ENCODE results near the gene UTS2R.

UTS2R gene

DNA sequence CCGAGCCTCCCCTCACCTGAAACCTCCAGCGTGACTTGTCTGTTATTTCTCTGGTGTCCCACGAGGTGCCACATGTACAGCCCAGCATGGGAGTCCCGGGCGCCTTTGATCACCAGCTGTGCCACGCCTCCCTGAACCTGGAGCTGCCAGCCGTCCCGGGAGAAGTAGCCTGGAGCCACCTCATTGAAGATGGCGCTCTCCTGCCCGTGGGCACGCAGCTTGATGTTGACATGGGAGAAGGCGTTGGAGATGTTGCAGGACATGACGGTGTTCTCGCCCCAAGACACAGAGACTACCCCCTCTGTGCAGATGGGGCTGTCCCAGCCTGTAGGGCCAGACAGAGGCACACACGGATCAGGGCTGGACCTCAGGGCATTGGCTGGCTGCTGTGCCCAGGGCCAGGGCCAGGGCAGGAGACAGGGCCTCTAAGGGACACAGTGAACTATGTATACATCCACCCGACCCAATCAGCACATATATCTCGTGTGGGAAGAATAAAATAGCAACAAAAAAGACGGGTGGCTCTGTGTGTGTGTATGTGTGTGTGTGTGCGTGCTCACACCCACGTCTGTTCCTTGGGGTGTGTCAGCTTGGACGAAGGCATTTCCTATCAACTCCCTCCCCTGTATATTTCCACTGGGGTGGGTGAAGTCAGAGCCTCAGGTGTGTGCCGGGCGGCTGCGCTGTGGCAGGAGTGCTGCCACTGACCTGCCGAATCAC is 46.8 kb upstream of the UTS2R start:
- TF ChIP-seq CTCF (conservative IDR thresholded peaks at IDR 0.05; ENCODE audit: low read depth, low read length) = no peak
- Histone ChIP-seq H3K9ac (no peak overlapping the region), H4K20me1 (ENCODE audit: insufficient read depth) (no peaks in the 10 kb centered on the region), H3K4me3 (IDR thresholded peaks at IDR 0.05; ENCODE audit: insufficient read depth, low read depth, low read length) (no peak overlapping the region), H3K27me3 (ENCODE audit: insufficient read depth, low read depth) (peaks cover 16% of the 10 kb centered on the region; the same call in 1 of the 2 replicates), H3K79me2 (ENCODE audit: insufficient read depth, low read depth) (no peaks in the 10 kb centered on the region), H3K4me2 (no peak overlapping the region), H3K36me3 (ENCODE audit: insufficient read depth) (no peaks in the 10 kb centered on the region), H2AFZ (ENCODE audit: low read depth) (no peak overlapping the region), H3K27ac (no peak overlapping the region), H3K4me1 (ENCODE audit: low read depth, poor library complexity, severe bottlenecking) (peaks cover 37% of the 10 kb centered on the region)

- H2AFZ ChIP-seq (ENCODE audit: low read depth) = no peak overlapping the region
- no peaks in the 10 kb centered on the region for H4K20me1 ChIP-seq (ENCODE audit: insufficient read depth)
- no peak overlapping the region for H3K9ac ChIP-seq
- no peak overlapping the region for H3K27ac ChIP-seq
- peaks cover 13% of the 10 kb centered on the region; the same call in 1 of the 2 replicates for H3K27me3 ChIP-seq (ENCODE audit: insufficient read depth, low read depth)
- peaks cover 45% of the 10 kb centered on the region for H3K4me1 ChIP-seq (ENCODE audit: low read depth, poor library complexity, severe bottlenecking)
- no peak overlapping the region for H3K4me3 ChIP-seq (IDR thresholded peaks at IDR 0.05; ENCODE audit: insufficient read depth, low read depth, low read length)
- H3K36me3 ChIP-seq (ENCODE audit: insufficient read depth) = no peaks in the 10 kb centered on the region
- TF ChIP-seq CTCF (conservative IDR thresholded peaks at IDR 0.05; ENCODE audit: low read depth, low read length) = no peak
- no peaks in the 10 kb centered on the region for H3K79me2 ChIP-seq (ENCODE audit: insufficient read depth, low read depth)
- H3K4me2 ChIP-seq = no peak overlapping the region
Observed at GRCh38 chr17:82325286-82326180, 46.0 kb upstream of the UTS2R start.

DNA sequence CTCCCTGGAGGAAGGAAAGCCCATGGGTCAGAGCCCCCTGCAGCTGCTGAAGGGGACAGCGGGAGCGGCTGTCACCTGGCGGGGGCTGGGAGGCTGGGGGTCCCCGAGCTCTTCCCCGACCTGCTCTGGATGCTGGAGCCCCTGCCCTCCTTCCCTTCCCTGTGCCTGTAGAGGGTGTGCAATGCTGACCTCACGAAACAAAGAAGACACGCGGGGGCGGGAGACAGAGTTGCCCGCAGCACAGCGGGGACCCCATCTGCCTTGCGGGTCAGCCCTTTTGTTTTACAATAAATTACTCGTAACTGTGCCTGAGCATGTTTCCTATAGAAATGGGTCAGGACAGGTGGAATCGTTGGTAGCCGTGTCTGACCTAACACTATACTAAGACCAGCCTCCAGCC is 44.3 kb upstream of the UTS2R start:
- no peak for TF ChIP-seq CTCF (conservative IDR thresholded peaks at IDR 0.05; ENCODE audit: low read depth, low read length)
- H3K79me2 ChIP-seq (ENCODE audit: insufficient read depth, low read depth) = no peaks in the 10 kb centered on the region
- peaks cover under 1% of the 10 kb centered on the region; the same call in 1 of the 2 replicates for H3K27me3 ChIP-seq (ENCODE audit: insufficient read depth, low read depth)
- no peak overlapping the region for H3K4me2 ChIP-seq
- H3K36me3 ChIP-seq (ENCODE audit: insufficient read depth) = no peaks in the 10 kb centered on the region
- H3K4me1 ChIP-seq (ENCODE audit: low read depth, poor library complexity, severe bottlenecking) = peaks cover 45% of the 10 kb centered on the region
- no peak overlapping the region for H2AFZ ChIP-seq (ENCODE audit: low read depth)
- H4K20me1 ChIP-seq (ENCODE audit: insufficient read depth) = no peaks in the 10 kb centered on the region
- no peak overlapping the region for H3K27ac ChIP-seq
- no peak overlapping the region for H3K4me3 ChIP-seq (IDR thresholded peaks at IDR 0.05; ENCODE audit: insufficient read depth, low read depth, low read length)
- no peak overlapping the region for H3K9ac ChIP-seq

GRCh38 chr17:82327757-82328140 is 43.8 kb upstream of the UTS2R start:
- no peak overlapping the region for H3K4me2 ChIP-seq
- no peaks in the 10 kb centered on the region for H4K20me1 ChIP-seq (ENCODE audit: insufficient read depth)
- no peaks in the 10 kb centered on the region; the same call in 1 of the 2 replicates for H3K27me3 ChIP-seq (ENCODE audit: insufficient read depth, low read depth)
- no peak overlapping the region for H2AFZ ChIP-seq (ENCODE audit: low read depth)
- H3K36me3 ChIP-seq (ENCODE audit: insufficient read depth) = no peaks in the 10 kb centered on the region
- H3K79me2 ChIP-seq (ENCODE audit: insufficient read depth, low read depth) = no peaks in the 10 kb centered on the region
- H3K27ac ChIP-seq = no peak overlapping the region
- H3K9ac ChIP-seq = no peak overlapping the region
- no peak overlapping the region for H3K4me3 ChIP-seq (IDR thresholded peaks at IDR 0.05; ENCODE audit: insufficient read depth, low read depth, low read length)
- TF ChIP-seq CTCF (conservative IDR thresholded peaks at IDR 0.05; ENCODE audit: low read depth, low read length) = no peak
- H3K4me1 ChIP-seq (ENCODE audit: low read depth, poor library complexity, severe bottlenecking) = peaks cover 50% of the 10 kb centered on the region

All from KMS-11 (cell line).